T-helper 9 cell (primary cell): ENCODE measurements around the gene CLPSL1.

Experiments
- DNase-seq: peaks from one replicate; pipeline ENCODE4 v3.0.0-alpha.2; 2020

The CLPSL1 gene

DNA sequence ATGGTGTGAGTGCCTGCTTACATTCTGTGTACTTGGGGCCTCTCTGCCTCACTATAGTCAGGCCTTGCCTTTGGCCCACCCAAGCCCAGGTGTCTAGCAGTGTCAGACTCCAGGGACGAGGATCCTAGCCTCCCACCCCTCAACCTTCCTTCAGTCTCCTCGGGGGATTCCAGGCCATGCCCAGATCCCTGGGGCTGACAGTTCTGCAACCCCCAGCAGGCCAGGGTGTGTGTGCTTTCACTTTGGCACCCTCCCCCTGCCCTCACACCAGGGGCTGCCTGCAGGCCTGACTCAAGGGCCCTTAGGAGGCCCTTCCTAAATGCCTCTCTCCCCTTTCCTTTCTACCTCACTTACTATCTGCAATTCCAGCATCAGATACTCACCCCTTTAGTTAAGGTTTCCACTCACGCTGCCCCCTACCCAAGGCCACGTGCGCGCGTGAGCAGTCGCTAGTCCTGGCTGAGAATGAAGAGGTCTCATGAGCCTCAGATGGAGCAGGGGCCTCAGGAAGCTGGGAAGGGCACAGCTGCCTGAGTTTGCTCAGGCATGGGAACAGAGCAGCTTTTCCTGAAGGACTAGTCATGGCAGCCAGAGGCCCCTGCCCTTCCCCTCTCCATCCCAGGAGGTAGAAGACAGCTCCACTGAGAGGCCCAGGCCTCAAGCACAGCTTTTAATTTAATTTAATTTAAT, 17.2 kb downstream of the CLPSL1 start:
- no peak for DNase-seq

DNA sequence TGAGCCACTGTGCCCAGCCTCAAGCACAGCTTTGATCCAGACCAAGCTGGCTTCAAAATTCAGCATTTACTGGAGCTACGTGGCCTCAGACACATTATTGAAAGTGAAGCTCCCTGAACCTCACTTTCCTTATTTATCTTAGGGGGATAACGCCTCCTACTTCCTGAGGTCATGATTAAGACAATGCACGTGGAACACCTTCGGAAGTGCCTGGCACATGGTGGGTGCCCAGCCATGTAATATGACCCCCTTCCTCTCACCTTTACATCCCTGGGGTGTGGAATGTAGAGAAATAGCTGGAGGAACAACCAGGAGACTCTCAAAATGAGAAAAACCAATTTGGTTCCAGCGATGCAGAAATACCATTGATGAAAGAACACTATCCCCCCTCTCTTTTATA, 17.9 kb downstream of the CLPSL1 start:
- no peak for DNase-seq

DNA sequence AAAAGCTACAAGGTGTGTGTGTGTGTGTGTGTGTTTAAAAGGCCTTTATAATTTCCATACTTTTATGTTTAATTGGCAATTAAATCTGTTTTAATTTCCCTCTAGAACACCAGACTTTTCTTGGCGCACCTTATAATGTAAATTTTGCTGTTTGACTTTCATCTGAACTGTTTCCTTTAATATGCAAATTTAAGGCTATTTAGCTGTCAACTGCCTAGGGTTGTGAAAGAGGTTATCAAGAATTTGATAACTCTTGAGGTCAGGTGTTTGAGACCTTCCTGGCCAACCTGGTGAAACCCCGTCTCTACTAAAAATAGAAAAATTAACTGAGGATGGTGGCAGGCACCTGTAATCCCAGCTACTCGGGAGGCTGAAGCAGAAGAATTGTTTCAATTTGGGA, 20.3 kb downstream of the CLPSL1 start:
- no peak for DNase-seq

DNA sequence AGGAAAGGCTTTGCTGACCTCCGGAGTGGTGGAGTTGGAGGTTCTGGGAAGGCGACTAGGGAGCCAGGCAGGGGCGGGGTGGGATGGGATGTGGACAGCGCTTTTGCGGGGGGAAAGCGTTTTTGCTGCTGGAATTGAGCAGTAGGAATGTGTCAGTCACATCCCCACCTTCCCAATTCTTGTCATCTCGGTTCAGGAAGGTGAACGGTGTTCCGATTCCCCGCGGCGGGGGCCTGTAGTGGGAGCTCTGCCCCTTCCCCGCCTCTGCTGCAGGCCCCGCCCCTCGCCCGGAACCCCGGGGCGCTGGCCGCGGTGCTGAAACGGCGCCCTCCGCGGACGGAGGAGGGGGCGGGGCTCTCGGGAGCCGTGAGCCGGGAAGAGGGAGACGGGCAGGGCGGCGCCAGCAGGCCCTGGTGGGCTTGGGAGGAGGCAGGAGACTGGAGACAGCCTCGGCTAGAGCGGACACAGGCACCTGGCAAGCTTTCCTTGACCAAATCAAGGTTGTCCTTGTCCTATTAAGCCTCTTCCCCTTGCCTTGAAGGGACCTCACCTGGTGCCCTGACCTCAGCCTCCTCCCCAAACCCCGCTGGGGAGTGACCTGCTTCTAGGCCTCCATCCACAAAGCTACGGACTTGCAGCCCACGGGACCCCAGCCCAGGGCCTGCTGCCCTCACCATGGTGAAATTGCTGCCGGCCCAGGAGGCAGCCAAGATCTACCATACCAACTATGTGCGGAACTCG, 24.3 kb downstream of the CLPSL1 start, which contains the start of gene LHFPL5:
LHFPL5 (plus strand) TSS at position 357 of the 741 bp plus-strand sequence; CDS start at position 676, 319 bp downstream.
- peak; percentile 34 for DNase-seq

DNA sequence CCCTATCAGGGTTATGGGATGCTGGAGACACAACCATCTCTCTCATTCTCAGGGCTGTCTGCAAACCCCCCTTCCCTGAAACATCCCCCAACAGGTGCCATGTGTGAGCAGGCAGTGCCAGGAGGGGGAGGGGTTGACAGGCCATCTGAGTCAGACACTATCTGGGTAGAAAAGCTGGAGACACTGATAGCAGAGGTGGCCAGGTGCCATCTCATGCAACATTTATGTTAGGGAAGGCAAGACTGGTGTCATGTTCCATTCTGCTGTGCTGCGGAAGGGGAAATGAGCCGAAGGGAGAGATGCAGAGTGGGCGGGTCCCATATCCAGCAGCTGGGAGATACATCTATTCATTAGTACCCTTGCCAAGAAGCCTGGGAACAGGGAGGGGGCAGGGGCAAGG, 27.9 kb downstream of the CLPSL1 start:
- DNase-seq = no peak

DNA sequence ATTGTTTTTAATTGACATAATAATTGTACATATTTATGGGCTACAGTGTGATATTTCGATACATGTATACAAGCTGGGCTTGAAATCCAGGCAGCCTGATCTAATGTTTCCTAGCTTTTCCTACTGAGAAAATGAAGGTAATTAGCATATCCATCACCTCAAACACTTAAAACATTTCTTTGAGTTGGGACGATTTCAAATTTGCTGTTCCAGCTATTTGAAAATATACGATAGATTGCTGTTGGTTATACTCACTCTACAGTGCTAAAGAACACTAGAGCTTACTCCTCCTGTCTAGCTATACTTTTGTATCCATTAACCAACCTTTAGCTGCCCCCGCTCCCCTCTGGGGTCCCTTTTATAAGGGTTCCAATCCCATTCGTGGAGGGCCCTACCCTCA, 29.0 kb downstream of the CLPSL1 start:
- no peak for DNase-seq

DNA sequence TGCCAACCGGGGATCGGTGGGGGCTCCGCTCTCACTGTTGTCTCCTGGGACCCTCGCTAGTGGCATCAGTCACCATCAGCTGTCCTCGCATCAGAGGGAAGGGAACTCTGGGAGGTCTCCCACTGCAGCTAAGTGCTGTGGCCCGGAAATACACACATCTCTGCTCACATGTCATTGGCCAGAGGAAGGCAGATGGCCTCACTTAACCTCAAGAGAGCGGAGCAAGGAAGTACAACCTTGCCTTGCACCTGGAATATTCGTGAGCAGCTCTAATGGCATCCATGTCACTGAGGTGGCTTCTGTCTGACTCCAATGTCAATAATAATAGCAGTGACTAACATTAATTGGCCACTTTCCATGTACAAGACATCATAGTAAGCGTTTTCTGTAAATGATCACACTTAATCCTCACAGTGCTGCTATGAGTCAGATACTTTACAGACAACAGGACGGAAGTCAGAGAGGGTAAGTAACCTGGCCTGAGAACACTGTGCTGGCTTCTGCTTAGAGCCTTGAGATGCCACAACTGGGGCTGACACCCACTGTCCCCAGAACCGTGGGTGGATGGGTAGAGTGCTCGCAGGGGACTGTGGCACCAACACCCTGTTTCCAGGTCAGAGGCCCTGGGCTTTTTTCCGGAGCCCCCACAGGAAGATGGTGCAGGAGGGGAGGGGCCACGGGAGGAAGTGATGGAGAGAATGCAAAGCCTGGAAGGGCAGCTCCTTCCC, 30.3 kb downstream of the CLPSL1 start:
- no peak for DNase-seq

DNA sequence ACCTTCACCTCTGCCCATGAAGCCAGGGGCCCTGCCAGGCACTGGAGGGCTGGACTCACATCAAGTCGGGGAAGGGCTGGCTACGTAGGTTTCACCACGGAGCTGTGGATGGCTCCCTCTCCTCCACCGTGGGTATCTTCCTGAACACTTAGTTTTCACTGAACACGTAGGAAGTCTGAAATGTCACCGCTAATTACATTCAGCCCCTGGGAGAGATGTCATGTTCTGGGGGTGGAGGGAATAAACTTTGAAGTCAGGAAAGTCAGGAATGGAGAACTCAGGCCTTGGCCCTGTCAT, 30.8 kb downstream of the CLPSL1 start:
- no peak for DNase-seq

DNA sequence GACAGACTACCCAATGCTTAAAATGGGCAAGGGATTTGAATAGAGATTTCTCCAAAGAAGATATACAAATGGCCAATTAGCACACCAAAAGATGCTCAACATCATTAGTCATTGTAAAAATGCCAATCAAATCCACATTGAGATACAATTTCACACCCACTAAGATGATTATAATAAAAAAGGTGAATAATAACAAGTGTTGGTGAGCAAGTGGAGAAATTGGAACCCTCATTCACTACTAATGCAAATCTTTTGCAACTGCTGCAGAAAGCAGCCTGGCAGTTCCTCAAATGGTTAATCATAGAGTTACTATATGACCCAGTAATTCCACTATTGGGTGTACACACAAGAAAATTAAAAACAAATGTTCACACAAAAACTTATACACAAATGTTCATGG, 36.7 kb downstream of the CLPSL1 start:
- DNase-seq = no peak

DNA sequence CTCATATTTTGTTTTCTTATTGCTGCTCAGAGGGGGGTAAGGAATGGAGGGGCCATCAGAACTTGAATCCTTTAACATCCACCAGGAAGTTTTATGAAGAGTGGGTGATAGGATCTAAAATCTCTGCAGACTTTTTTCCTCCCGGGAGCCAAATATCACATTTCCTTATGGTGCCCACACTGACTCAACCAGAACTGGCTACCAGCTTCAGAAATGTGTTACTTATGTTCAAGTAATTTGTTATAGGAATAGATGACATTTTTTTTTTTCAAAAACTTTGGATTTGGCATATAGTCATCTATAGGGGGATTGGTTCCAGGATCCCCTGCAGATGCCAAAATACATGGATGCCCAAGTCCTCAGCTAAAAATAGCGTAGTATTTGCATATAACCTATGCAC, 42.8 kb downstream of the CLPSL1 start:
- DNase-seq = no peak

DNA sequence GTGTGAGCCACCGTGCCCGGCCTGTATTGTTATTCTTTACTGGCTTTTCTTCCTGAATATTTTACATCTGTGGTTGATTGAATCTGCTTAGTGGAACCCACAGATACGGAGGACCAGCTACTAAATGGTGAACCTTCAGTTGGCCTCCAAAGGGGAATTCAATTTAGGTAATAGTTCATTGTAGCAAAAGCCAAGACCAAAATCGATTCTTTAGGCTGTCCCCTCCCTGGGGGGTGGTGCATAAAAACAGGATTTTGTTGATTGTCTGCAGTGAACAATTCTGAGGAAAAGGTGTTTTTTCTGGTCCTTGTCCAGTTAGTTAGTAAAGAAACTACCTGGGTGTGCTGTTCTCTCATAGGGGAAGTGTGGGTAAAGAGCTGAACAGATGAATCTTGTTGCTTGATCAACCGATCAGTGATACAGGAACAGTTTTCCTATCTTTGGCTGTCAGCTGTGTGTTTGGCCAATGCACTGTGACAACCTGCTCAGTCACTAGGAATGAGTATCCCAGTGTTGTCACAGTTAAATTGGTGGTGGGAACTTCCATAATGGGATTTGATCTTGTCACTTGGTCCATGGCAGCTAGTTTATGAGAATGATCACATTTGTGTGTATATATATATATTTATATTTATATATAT, 43.9 kb downstream of the CLPSL1 start:
- DNase-seq = no peak

DNA sequence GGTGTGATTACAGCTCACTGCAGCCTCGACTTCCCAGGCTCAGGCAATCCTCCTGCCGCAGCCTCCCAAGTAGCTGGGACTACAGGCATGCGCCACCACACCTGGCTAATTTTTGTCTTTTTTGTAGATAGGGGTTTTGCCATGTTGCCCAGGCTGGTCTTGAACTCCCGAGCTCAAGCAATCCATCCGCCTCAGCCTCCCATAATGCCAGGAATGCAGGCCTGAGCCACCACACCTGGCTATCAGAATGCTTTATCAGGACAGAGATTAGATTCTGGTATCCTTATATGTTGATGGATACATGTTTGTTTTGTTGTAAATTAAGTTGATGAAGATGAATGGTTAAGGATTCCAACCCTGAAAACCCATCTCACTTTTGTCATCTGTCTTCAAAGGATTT, 48.5 kb downstream of the CLPSL1 start:
- DNase-seq = no peak

DNA sequence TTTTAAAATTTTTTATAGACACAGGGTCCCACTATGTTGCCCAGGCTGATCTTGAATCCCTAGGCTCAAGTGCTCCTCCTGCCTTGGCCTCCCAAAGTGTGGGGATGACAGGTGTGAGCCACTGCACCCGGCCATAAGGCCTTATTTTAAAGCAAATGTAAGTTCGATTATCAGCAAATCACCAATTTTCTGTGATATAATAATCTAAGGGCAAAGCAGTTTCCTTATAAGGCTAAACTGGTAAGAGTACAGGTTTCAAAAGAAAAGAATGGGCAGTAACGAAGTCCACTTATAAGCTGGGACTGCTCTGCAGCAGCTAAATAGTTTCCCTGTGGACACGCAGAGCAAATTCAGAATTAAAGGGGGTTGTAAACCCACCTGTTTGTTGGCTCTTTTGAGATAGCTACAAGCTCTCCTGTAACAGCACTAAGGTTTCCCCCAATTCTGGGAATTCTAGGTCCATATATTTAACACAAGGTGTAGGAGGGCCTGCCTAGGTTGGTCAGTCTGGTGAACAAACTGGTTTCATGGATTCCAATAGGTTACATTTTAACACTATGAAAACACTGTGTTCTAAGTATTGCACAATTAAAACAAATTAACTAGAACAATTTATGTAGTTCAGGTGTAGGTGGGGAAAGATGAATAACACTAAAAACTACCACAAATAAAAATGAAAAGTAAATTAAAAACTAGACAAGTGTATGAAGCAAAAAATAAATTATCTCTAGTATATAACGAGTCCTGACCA, 50.6 kb downstream of the CLPSL1 start:
- no peak for DNase-seq

DNA sequence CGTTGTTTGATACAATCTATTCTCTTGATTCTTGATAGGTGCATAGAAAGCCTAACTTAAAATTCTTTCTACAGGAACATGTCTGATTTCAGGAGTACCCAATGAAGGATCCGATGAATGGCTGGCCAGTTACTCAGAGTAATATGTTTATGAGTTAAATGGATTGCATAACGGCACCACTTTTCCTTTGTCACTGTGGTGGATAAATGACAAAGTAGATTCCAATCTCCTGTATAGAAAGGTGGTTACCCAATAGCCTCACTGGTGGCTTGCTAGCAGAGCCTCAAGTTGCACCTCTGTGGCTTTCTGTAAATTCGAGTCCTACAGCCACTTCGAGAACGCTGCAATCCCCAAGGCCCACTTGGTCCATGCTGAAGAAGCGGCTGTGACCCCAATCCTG, 52.7 kb downstream of the CLPSL1 start:
- DNase-seq = no peak
